ELF-1 (cell line): ENCODE measurements around the gene TEX55.
"Not testable (repeated sequence)": the region's sequence is repeated elsewhere in the genome, so short reads cannot be mapped to it uniquely, and the experiment has no call there.

Experiments used
- DNase-seq: peaks from one replicate; pipeline ENCODE4 v3.0.0-alpha.2; 2016; ENCODE audit warnings: low read depth, low spot score

The TEX55 gene

GRCh38 chr3:119145500-119146167 lies at the start of gene TEX55:
Gene TEX55 (plus strand): TSS chr3:119146165. CDS start chr3:119146190, 25 bp downstream.
- peak; percentile 50 for DNase-seq

- no peak for DNase-seq
These were observed 48.0 kb upstream of the TEX55 start for GRCh38 chr3:119098003-119098402.

GRCh38 chr3:119098619-119099222 lies 47.2 kb upstream of the TEX55 start:
- peak; percentile 4 for DNase-seq

- DNase-seq, result no peak
These were observed 46.2 kb upstream of the TEX55 start for GRCh38 chr3:119099785-119100184.

GRCh38 chr3:119104031-119104430 lies 41.9 kb upstream of the TEX55 start:
- no peak for DNase-seq

- not testable (repeated sequence) for DNase-seq
These were observed 27.6 kb upstream of the TEX55 start for GRCh38 chr3:119118330-119118729.

GRCh38 chr3:119120480-119120879 lies 25.5 kb upstream of the TEX55 start:
- DNase-seq, result no peak

GRCh38 chr3:119122350-119122749 lies 23.6 kb upstream of the TEX55 start:
- DNase-seq, result no peak

GRCh38 chr3:119125342-119125741 lies 20.6 kb upstream of the TEX55 start:
- no peak for DNase-seq

- DNase-seq, result peak; percentile 37
These were observed 20.0 kb upstream of the TEX55 start for GRCh38 chr3:119125742-119126504.

GRCh38 chr3:119130291-119130690 lies 15.7 kb upstream of the TEX55 start:
- DNase-seq, result peak; percentile 23

- DNase-seq, result not testable (repeated sequence)
These were observed 13.7 kb upstream of the TEX55 start for GRCh38 chr3:119132291-119132690.

GRCh38 chr3:119139360-119139759 lies 6.6 kb upstream of the TEX55 start:
- not testable (repeated sequence) for DNase-seq

GRCh38 chr3:119140466-119140865 lies 5.5 kb upstream of the TEX55 start:
- DNase-seq, result no peak

- DNase-seq, result no peak
These were observed 851 bp upstream of the TEX55 start for GRCh38 chr3:119145128-119145499.

- DNase-seq, result no peak
These were observed 812 bp downstream of the TEX55 start for GRCh38 chr3:119146578-119147375.

- no peak for DNase-seq
These were observed 1.5 kb downstream of the TEX55 start for GRCh38 chr3:119147494-119147893.

- no peak for DNase-seq
These were observed 2.7 kb downstream of the TEX55 start for GRCh38 chr3:119148493-119149180.

GRCh38 chr3:119149484-119149883 lies 3.5 kb downstream of the TEX55 start:
- no peak for DNase-seq

GRCh38 chr3:119156868-119157267 lies 10.9 kb downstream of the TEX55 start:
- DNase-seq, result no peak

- no peak for DNase-seq
These were observed 12.0 kb downstream of the TEX55 start for GRCh38 chr3:119157971-119158370.
